Measurements from ENCODE around the gene ANKRD33. TPM values are rescaled to one million over a fixed set of nuclear protein-coding genes. Genes with fewer than 3 reads are reported as not detected.

The ANKRD33 gene
- total and polyA plus RNA-seq, 2 of the 4 experiments (the other 2 are of a cell fraction) = under 0.01 to 0.03 TPM

- Histone ChIP-seq H3K23ac (ENCODE audit: low read depth, low read length) (no peak overlapping the region), H2AK9ac (replicated peaks; ENCODE audit: low read depth, low read length, poor library complexity) (peak overlapping the region; percentile 7), H3K14ac (replicated peaks; ENCODE audit: low read depth, low read length) (no peak overlapping the region), H3K9me3 (ENCODE audit: control insufficient read depth, insufficient read depth, low read length) (no peaks in the 10 kb centered on the region), H3K27ac (ENCODE audit: insufficient read depth, low read length) (no peak overlapping the region), H2BK5ac (ENCODE audit: low read depth, low read length, poor library complexity, severe bottlenecking) (no peak overlapping the region), H4K8ac (ENCODE audit: low read depth in 2 of 2, low read length in 2 of 2) (no peak overlapping the region; a peak in 1 of 4 replicates), H2AK5ac (ENCODE audit: low read depth, low read length) (peak overlapping the region; percentile 38; the same call in 1 of the 2 replicates), H2BK15ac (ENCODE audit: low read depth, low read length) (no peak overlapping the region), H3K79me1 (ENCODE audit: low read depth in 1 of 2, low read length in 2 of 2) (no peaks in the 10 kb centered on the region), H3K4me2 (ENCODE audit: low read depth, low read length) (no peak overlapping the region), H2AFZ (replicated peaks; ENCODE audit: low read length, poor library complexity) (peak overlapping the region; percentile 78), H2BK20ac (ENCODE audit: low read depth, low read length) (no peak overlapping the region), H3K4ac (ENCODE audit: low read depth, low read length) (no peak overlapping the region), H3K18ac (ENCODE audit: low read depth, low read length) (no peak overlapping the region), H3K9me1 (ENCODE audit: insufficient read depth, low read length) (peaks cover 2% of the 10 kb centered on the region; the same call in 1 of the 2 replicates), H3K4me1 (ENCODE audit: control insufficient read depth, insufficient read depth, low read length) (peaks cover 6% of the 10 kb centered on the region), H3K9ac (ENCODE audit: low read depth, low read length) (no peak overlapping the region), H4K91ac (ENCODE audit: insufficient read depth, low read depth, low read length) (no peak overlapping the region), H3K36me3 (ENCODE audit: control insufficient read depth, insufficient read depth, low read length) (no peaks in the 10 kb centered on the region), H4K5ac (ENCODE audit: low read depth, low read length) (no peak overlapping the region), H3K4me3 (ENCODE audit: insufficient read depth, low read depth, low read length) (no peak overlapping the region), H4K20me1 (ENCODE audit: insufficient read depth, low read length) (no peaks in the 10 kb centered on the region), H3K27me3 (ENCODE audit: control insufficient read depth, insufficient read depth, low read length) (no peaks in the 10 kb centered on the region), H3K56ac (ENCODE audit: extremely low read depth, insufficient read depth, low read length) (no peak overlapping the region), H2BK120ac (ENCODE audit: low read depth, low read length) (peak overlapping the region; percentile 35; the same call in 1 of the 2 replicates)
- dilution Hi-C loops (cut with HindIII; ENCODE audit: low sequenced_read_pairs, unreplicated experiment) = no loop called here
- DNase-seq (no peak), ATAC-seq (ENCODE audit: low read depth) (no peak)
- intact Hi-C loops (cut with micrococcal nuclease) = no loop called here
- POLR2A ChIA-PET (ENCODE audit: unreplicated experiment) = interaction anchor here (0.9 kb wide), 1 partner anchor 9 kb away, joined by 22 read pairs; no protein-coding TSS in a partner anchor
- in situ Hi-C loops (cut with MboI; ENCODE audit: low sequenced_read_pairs) = no loop called here
- WGBS, 2 experiments (ENCODE audit: extremely low coverage in 2 of 2, insufficient read length in 1 of 2) = 81% methylated on average over 8 of the region's 15 CpGs; no CpG with 5 or more reads in 1 of the 2 experiments
- TF ChIP-seq NFE2L2 (IDR thresholded peaks at IDR 0.05; ENCODE audit: low read depth, low read length) = no peak
- no peak for TF ChIP-seq FOS (IDR thresholded peaks at IDR 0.05; ENCODE audit: low read depth, low read length)
- TF ChIP-seq RCOR1 (IDR thresholded peaks at IDR 0.05; ENCODE audit: insufficient replicate concordance, low read length) = no peak
- TF ChIP-seq POLR2A (IDR thresholded peaks at IDR 0.05; ENCODE audit: low read depth, low read length) = no peak
- no peak for TF ChIP-seq SMC3 (IDR thresholded peaks at IDR 0.05; ENCODE audit: low read depth, low read length)
- no peak for TF ChIP-seq CHD1 (IDR thresholded peaks at IDR 0.05; ENCODE audit: low read depth, low read length)
- TF ChIP-seq RFX5 (IDR thresholded peaks at IDR 0.05; ENCODE audit: low read depth, low read length) = no peak
- TF ChIP-seq BHLHE40 (IDR thresholded peaks at IDR 0.05; ENCODE audit: low read depth, low read length) = no peak
- no peak for TF ChIP-seq MAFK (IDR thresholded peaks at IDR 0.05; ENCODE audit: low read depth, low read length)
- no peak for TF ChIP-seq CTCF (conservative IDR thresholded peaks at IDR 0.05; ENCODE audit: low read depth, low read length)
- no peak for TF ChIP-seq RAD21 (IDR thresholded peaks at IDR 0.05; ENCODE audit: low read length)
- CTCF ChIA-PET = no interaction called here
- BruUV-seq (replicated peaks) = no TSS peak
Observed at GRCh38 chr12:51888316-51889215, 663 bp downstream of the ANKRD33 start.

Data from IMR-90 (cell line).